GM19372 (cell line): Measurements from ENCODE around the gene INPP5J.
"Not testable (repeated sequence)": the region's sequence is repeated elsewhere in the genome, so short reads cannot be mapped to it uniquely, and the experiment has no call there.

Experiments used
- ATAC-seq: cut with Tn5 transposase; IDR thresholded peaks from one replicate; pipeline ENCODE4 v1.9.1; 2021; ENCODE audit warnings: mild to moderate bottlenecking, low read depth, moderate library complexity; ENCODE audit not compliant: unreplicated experiment

INPP5J gene

DNA sequence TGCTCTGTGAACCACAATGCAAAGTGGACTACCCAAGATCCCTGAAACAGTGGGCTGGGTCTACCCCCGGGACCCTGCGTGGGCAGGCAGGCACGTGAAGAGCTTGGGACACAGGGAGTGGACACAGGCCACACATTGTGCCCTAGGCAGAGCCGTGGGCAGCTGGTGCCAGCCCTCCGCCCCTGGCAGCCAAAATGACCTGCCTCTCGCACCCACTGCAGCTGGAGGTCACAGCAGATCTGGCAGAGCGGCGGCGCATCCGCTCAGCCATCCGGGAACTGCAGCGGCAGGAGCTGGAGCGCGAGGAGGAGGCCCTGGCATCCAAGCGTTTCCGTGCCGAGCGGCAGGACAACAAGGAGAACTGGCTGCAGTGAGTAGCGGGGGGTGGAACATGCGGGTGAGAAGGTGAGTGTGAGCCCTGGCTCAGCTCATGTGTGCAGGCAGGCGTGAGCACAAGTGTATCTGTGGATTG is 35.0 kb upstream of the INPP5J start:
- ATAC-seq, result no peak

GRCh38 chr22:31088233-31088986 is 34.4 kb upstream of the INPP5J start:
- ATAC-seq, result no peak

GRCh38 chr22:31089160-31090100 is 33.3 kb upstream of the INPP5J start:
- no peak for ATAC-seq

GRCh38 chr22:31090217-31091085 is 32.3 kb upstream of the INPP5J start:
- no peak for ATAC-seq

DNA sequence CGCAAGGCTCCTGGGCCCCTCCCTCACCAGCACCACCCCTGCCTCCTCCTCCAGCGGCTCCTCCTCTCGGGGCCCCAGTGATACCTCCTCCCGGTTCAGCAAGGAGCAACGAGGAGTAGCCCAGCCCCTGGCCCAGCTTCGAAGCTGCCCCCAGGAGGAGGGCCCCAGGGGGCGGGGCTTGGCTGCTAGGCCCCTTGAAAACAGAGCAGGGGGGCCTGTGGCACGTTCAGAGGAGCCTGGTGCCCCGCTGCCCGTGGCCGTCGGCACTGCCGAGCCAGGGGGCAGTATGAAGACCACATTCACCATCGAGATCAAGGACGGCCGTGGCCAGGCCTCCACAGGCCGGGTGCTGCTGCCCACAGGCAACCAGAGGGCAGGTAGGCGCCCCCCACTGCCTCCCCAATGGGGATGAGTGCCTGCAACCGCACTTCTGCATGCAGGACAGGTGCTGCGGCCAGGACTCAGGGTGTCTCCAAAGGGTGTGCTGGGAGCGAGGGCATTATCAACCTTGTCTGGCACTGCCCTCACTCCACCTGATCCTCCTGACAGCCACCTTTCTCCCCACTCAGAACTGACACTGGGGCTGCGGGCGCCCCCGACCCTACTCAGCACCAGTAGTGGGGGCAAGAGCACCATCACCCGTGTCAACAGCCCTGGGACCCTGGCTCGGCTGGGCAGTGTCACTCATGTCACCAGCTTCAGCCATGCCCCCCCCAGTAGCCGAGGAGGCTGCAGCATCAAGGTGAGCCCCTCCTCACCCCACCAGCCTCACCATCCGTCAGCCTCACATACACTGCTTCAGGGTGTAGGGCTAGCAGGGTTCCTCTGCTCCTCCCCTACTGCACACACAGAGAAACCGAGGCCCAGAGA is 31.4 kb upstream of the INPP5J start:
- no peak for ATAC-seq

- ATAC-seq, result no peak
Measured at GRCh38 chr22:31092161-31092560, 30.6 kb upstream of the INPP5J start.

DNA sequence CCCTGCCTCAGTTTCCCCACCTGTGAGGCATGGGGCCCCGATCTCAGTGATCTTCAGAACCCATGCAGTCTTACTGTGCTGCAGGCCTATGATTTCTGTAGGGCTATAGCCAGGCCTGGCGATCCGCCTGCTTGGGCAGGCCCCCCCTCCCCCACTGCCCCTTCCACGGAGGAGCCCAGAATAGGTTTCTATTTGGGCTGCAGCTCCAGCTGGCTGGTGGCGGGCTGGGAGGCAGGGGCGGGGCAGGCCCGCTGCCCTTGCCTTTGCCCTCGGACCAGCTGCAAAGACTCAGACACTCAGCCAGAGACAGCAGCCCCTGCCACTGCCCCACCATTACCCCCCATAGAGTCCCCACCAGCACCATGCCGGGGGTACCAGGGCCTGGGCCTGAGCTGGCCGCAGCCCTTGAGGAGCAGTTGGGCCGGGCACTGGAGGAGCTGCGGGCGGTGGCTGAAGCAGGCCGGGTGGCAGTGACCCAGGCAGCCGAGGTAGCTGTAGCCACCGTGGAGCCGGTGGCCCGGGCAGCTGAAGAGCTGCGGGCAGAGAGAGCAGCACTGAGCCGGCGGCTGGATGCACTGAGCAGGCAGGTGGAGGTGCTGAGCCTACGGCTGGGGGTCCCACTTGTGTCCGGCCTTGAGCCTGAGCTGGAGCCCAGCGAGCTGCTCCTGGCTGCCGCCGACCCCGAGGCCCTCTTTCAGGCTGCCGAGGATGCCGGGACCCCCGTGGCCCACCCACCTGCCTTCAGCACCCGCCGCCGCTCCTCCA is 29.5 kb upstream of the INPP5J start:
- ATAC-seq, result no peak

- ATAC-seq, result no peak
Measured at GRCh38 chr22:31094021-31094551, 28.7 kb upstream of the INPP5J start.

GRCh38 chr22:31094741-31095140 is 28.0 kb upstream of the INPP5J start:
- no peak for ATAC-seq

GRCh38 chr22:31095637-31096249 is 27.0 kb upstream of the INPP5J start:
- no peak for ATAC-seq

- ATAC-seq, result no peak
Measured at GRCh38 chr22:31096657-31097279, 26.0 kb upstream of the INPP5J start.

DNA sequence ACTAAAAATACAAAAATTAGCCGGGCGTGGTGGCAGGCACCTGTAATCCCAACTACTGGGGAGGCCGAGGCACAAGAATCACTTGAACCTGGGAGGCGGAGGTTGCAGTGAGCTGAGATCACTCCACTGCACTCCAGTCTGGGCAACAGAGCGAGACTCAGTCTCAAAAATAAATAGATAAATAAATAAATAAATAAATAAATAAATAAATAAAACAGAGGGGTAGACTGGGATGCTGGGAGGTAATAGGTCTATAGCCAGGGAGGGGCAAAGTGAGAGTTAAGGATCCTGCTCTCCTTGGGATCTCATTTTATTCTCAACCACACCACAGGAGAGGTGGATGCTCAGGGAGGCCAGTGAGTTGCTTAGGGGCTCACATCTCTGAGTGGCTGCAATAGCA is 25.2 kb upstream of the INPP5J start:
- not testable (repeated sequence) for ATAC-seq

DNA sequence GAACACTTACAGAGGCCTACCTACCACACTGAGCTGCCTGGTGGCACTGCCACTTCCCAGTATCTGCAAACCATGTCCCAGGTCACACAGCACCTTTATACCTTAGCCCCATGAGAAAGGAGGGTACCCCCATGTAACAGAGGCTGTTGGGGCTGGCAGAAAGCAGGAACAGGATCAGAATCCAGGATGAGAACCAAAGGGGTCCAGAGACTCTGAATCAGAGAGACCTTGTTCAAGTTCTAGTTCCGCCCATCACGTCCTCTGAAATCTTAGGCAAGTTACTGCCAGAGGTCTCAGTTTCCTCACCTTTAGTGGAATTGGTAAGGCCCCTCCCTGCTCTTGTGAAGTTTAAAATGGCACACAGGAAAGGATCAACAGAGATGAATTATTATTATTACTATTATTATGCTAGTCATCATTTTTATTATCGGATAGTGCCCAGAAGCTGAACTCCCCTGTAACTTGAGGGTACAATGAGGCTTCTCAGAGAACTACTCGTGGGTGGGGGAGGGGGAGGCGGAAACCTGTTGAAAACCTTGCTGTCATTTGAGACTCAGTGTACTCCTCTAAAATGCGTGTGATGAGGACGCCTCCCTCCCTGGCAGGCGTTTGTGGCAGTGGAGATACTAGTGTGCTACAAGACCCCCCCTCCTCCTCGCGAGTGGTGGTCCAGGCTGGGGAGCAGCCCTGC is 24.7 kb upstream of the INPP5J start:
- ATAC-seq, result no peak

- no peak for ATAC-seq
Measured at GRCh38 chr22:31098632-31099110, 24.1 kb upstream of the INPP5J start.

DNA sequence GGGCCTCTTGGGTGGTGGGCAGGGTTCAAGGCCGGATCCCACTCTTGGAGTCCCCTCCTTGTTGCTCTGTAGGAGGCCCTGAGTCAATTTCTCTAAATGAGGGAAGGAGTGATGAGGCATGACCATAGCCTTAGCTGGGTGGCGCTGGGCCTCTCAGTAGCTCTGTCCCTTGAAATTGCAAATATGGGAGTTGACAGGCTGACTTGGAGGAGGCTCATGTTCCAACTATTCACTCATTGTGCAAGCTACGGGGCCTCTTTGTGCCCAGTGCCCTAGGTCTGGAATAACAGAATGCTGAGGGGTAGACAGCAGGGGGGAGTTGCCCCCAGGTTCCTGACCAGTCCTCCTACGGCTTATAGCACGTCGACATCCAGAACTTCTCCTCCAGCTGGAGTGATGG is 23.4 kb upstream of the INPP5J start:
- ATAC-seq, result no peak

GRCh38 chr22:31099841-31100761 is 22.7 kb upstream of the INPP5J start:
- ATAC-seq, result no peak
